ENCODE results near the gene CD3D. TPM values are rescaled to one million over a fixed set of nuclear protein-coding genes. Genes with fewer than 3 reads are reported as not detected.

CD3D gene
- total RNA-seq: not detected in 2 replicates

GRCh38 chr11:118342503-118343161 lies at the start of gene CD3D:
TSS of gene CD3D (minus strand) at chr11:118342705. CDS start at chr11:118342607, 98 bp downstream.
- no peak for DNase-seq (ENCODE audit: extremely low read depth, low read depth, low spot score)

GRCh38 chr11:118383657-118384056 lies 41.2 kb upstream of the CD3D start:
- DNase-seq (ENCODE audit: extremely low read depth, low read depth, low spot score): no peak

- no peak for DNase-seq (ENCODE audit: extremely low read depth, low read depth, low spot score)
Measured at GRCh38 chr11:118382954-118383353, 40.4 kb upstream of the CD3D start.

- DNase-seq (ENCODE audit: extremely low read depth, low read depth, low spot score): no peak
Measured at GRCh38 chr11:118380571-118380970, 38.1 kb upstream of the CD3D start.

GRCh38 chr11:118379497-118379896 lies 37.0 kb upstream of the CD3D start:
- DNase-seq (ENCODE audit: extremely low read depth, low read depth, low spot score): no peak

- no peak for DNase-seq (ENCODE audit: extremely low read depth, low read depth, low spot score)
Measured at GRCh38 chr11:118375978-118376377, 33.5 kb upstream of the CD3D start.

GRCh38 chr11:118374729-118375128 lies 32.2 kb upstream of the CD3D start:
- no peak for DNase-seq (ENCODE audit: extremely low read depth, low read depth, low spot score)

- no peak for DNase-seq (ENCODE audit: extremely low read depth, low read depth, low spot score)
Measured at GRCh38 chr11:118373871-118374270, 31.4 kb upstream of the CD3D start.

- DNase-seq (ENCODE audit: extremely low read depth, low read depth, low spot score): no peak
Measured at GRCh38 chr11:118373263-118373662, 30.8 kb upstream of the CD3D start.

GRCh38 chr11:118370774-118371173 lies 28.3 kb upstream of the CD3D start:
- DNase-seq (ENCODE audit: extremely low read depth, low read depth, low spot score): no peak

GRCh38 chr11:118366287-118366686 lies 23.8 kb upstream of the CD3D start:
- DNase-seq (ENCODE audit: extremely low read depth, low read depth, low spot score): no peak

GRCh38 chr11:118364956-118365615 lies 22.6 kb upstream of the CD3D start:
- DNase-seq (ENCODE audit: extremely low read depth, low read depth, low spot score): no peak

- DNase-seq (ENCODE audit: extremely low read depth, low read depth, low spot score): peak; percentile 67
Measured at GRCh38 chr11:118359295-118359958, 16.9 kb upstream of the CD3D start, which contains the start of gene UBE4A. TSS of gene UBE4A (plus strand) at chr11:118359600. CDS start at chr11:118365081, 5,481 bp downstream.

GRCh38 chr11:118358071-118358470 lies 15.6 kb upstream of the CD3D start:
- DNase-seq (ENCODE audit: extremely low read depth, low read depth, low spot score): no peak

GRCh38 chr11:118353084-118353710 lies 10.7 kb upstream of the CD3D start:
- DNase-seq (ENCODE audit: extremely low read depth, low read depth, low spot score): no peak

GRCh38 chr11:118349475-118349874 lies 7.0 kb upstream of the CD3D start:
- DNase-seq (ENCODE audit: extremely low read depth, low read depth, low spot score): no peak

GRCh38 chr11:118343981-118344515 lies 1.5 kb upstream of the CD3D start, which contains the start of gene CD3G:
TSS of gene CD3G (plus strand) at chr11:118344344. CDS start at chr11:118344424, 80 bp downstream.
- no peak for DNase-seq (ENCODE audit: extremely low read depth, low read depth, low spot score)

GRCh38 chr11:118343248-118343647 lies 743 bp upstream of the CD3D start:
- no peak for DNase-seq (ENCODE audit: extremely low read depth, low read depth, low spot score)

- DNase-seq (ENCODE audit: extremely low read depth, low read depth, low spot score): no peak
Measured at GRCh38 chr11:118341815-118342489, 553 bp downstream of the CD3D start.

GRCh38 chr11:118341261-118341660 lies 1.2 kb downstream of the CD3D start:
- no peak for DNase-seq (ENCODE audit: extremely low read depth, low read depth, low spot score)
